HEK293T (cell line): ENCODE data around the gene SLC6A16.

ENCODE experiments used
- CTCF ChIA-PET: fragments of 350-600 bp; formaldehyde crosslinking; extraction: SDS; loops from one replicate; lab custom pipeline; 2021; ENCODE audit warnings: antibody characterized with exemption, inconsistent platforms; lab: Yijun Ruan, JAX
- POLR2A ChIA-PET: fragments of 350-600 bp; formaldehyde crosslinking; extraction: SDS; loops from one replicate; lab custom pipeline; 2020; ENCODE audit warnings: antibody characterized with exemption, inconsistent platforms; lab: Yijun Ruan, JAX
- DNase-seq: peaks from one replicate; pipeline ENCODE4 v3.0.0; 2012; ENCODE audit warnings: mixed read lengths; ENCODE audit errors: extremely low spot score
- ARNT ChIP-seq: fragments of 450-650 bp; IDR thresholded peaks from 2 replicates; pipeline ENCODE4 v1.6.1; 2017; ENCODE audit warnings: mild to moderate bottlenecking
- BHLHE40 ChIP-seq: fragments of 450-650 bp; IDR thresholded peaks from 2 replicates; pipeline ENCODE4 v1.6.1; 2016; ENCODE audit warnings: mild to moderate bottlenecking, moderate library complexity, borderline replicate concordance
- CTBP1 ChIP-seq: fragments of 450-650 bp; IDR thresholded peaks from 2 replicates; pipeline ENCODE4 v1.6.1; 2016; ENCODE audit warnings: borderline replicate concordance
- ELF4 ChIP-seq: fragments of 450-650 bp; IDR thresholded peaks from 2 replicates; pipeline ENCODE4 v1.6.1; 2017; ENCODE audit warnings: antibody characterized with exemption
- FOXA1 ChIP-seq: fragments of 450-650 bp; IDR thresholded peaks from 2 replicates; pipeline ENCODE4 v1.6.1; 2016; ENCODE audit warnings: mild to moderate bottlenecking
- FOXK2 ChIP-seq: fragments of 450-650 bp; IDR thresholded peaks from 2 replicates; pipeline ENCODE4 v1.6.1; 2016; ENCODE audit warnings: mild to moderate bottlenecking
- FOXM1 ChIP-seq: fragments of 450-650 bp; IDR thresholded peaks from 2 replicates; pipeline ENCODE4 v1.6.1; 2017; ENCODE audit warnings: mild to moderate bottlenecking, borderline replicate concordance
- HDGF ChIP-seq: fragments of 450-650 bp; IDR thresholded peaks from 2 replicates; pipeline ENCODE4 v1.6.1; 2017; ENCODE audit warnings: antibody characterized with exemption, borderline replicate concordance
- L3MBTL2 ChIP-seq: fragments of 450-650 bp; conservative IDR thresholded peaks from 2 replicates; pipeline ENCODE4 v1.6.1; 2016; ENCODE audit warnings: mild to moderate bottlenecking
- LEF1 ChIP-seq: fragments of 450-650 bp; IDR thresholded peaks from 2 replicates; pipeline ENCODE4 v1.6.1; 2017; ENCODE audit warnings: mild to moderate bottlenecking, borderline replicate concordance
- NFRKB ChIP-seq: fragments of 450-650 bp; IDR thresholded peaks from 2 replicates; pipeline ENCODE4 v1.6.1; 2016; ENCODE audit warnings: mild to moderate bottlenecking, moderate library complexity
- SP1 ChIP-seq: fragments of 450-650 bp; IDR thresholded peaks from 2 replicates; pipeline ENCODE4 v1.6.1; 2017
- SUZ12 ChIP-seq: fragments of 450-650 bp; IDR thresholded peaks from 2 replicates; pipeline ENCODE4 v1.6.1; 2016; ENCODE audit warnings: mild to moderate bottlenecking
- TARDBP ChIP-seq: fragments of 450-650 bp; IDR thresholded peaks from 2 replicates; pipeline ENCODE4 v1.6.1; 2016
- ZNF384 ChIP-seq: fragments of 450-650 bp; IDR thresholded peaks from 2 replicates; pipeline ENCODE4 v1.6.1; 2016
- TF ChIP-seq, protein P1 (sequence below): fragments of 450-650 bp; IDR thresholded peaks from 2 replicates; pipeline ENCODE4 v1.6.1; 2016

The SLC6A16 gene

DNA sequence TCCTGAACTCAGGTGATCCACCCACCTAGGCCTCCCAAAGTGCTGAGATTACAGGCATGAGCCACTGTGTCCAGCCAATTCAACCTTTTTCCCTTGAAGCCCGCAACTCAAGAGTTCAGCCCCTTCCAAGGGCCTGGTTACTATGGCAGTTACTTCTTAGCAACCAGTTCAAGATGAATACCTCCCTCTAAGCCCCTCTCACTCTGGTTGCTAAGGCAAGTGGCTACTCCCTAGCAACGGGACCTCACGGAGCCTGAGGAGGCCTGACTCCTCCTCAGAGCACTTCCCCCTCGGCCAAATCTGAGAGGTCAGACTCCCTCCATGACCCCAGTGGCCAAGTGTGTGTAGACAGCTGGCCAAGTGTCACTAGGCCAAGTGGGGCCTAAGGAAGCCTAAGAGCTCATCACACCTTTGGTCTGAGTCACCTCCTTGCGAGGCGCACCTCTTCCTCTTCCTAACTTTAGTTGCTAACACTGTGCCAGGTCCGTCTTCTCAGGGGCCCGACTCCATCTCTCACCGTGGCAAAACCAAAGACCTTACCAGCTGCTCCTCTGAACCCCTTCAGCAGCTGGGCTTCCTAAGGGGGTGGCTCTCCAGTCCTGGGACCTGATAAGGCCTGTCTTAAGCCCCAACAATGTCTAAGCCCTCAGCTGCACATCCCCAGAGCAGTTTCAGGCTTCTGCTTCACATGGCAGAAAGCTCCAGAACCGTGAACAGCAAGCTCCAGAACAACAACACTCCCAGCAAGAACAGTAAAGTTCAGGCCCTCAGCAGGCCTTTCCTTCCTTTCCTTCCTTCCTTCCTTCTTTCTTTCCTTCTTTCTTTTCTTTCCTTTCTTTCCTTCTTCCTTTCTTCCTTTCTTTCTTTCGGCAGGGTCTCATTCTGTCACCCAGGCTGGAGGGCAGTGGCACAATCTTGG lies 19.8 kb upstream of the SLC6A16 start:
- DNase-seq: no peak
- TF ChIP-seq SP1: no peak
- CTCF ChIA-PET: no interaction called here
- POLR2A ChIA-PET: no interaction called here

DNA sequence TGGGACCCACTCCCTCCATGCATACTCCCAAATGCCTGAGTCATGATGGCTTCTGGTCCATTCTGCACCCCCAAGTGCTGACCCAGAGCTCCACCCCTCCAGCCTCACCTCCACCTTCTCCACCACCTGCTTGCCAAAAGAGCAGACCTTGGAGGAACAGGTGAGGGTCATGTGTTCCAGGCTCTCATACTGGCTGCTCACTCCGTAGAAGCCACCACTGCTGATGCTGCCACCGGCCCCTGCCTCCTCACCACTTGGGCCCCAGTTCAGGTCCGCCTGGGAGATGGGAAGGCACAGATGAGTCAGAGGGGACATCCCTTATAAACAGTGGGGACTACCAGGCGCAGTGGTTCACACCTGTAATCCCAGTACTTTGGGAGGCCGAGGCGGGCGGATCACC lies 18.1 kb upstream of the SLC6A16 start:
- CTCF ChIA-PET: no interaction called here
- POLR2A ChIA-PET: no interaction called here
- TF ChIP-seq ELF4 (no peak), FOXA1 (no peak), LEF1 (no peak), ZNF384 (no peak), FOXM1 (no peak), SP1 (no peak), SUZ12 (no peak), FOXK2 (no peak), ARNT (no peak), HDGF (no peak), CTBP1 (no peak)
- TF ChIP-seq, protein P1, sequence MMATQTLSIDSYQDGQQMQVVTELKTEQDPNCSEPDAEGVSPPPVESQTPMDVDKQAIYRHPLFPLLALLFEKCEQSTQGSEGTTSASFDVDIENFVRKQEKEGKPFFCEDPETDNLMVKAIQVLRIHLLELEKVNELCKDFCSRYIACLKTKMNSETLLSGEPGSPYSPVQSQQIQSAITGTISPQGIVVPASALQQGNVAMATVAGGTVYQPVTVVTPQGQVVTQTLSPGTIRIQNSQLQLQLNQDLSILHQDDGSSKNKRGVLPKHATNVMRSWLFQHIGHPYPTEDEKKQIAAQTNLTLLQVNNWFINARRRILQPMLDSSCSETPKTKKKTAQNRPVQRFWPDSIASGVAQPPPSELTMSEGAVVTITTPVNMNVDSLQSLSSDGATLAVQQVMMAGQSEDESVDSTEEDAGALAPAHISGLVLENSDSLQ: no peak
- no peak for DNase-seq

DNA sequence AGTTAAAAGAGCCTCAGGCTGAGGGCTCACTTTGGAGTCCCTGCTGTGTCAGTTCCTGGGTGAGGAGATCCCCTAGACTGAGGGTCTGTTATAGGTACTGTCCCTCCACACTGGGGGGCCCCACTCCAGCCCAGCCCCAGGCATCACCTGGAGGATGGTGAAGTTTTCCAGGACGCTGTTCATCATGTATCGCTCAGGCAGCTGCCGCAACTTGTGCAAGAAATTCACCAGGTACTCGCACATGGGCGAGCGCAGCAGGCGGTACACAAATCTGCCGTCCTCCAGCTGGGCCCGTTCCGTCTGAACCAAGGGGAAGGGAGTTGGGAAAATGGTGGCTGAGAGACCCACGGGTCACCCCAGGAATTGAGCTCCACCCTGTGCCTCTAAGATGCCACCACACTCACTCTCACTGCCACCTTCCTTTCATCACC lies 17.3 kb upstream of the SLC6A16 start:
- TF ChIP-seq CTBP1 (no peak), ARNT (no peak), L3MBTL2 (no peak), HDGF (no peak), ZNF384 (no peak), NFRKB (no peak), SP1 (no peak), LEF1 (no peak)
- ChIA-PET CTCF (no interaction called here), POLR2A (no interaction called here)
- DNase-seq: no peak

DNA sequence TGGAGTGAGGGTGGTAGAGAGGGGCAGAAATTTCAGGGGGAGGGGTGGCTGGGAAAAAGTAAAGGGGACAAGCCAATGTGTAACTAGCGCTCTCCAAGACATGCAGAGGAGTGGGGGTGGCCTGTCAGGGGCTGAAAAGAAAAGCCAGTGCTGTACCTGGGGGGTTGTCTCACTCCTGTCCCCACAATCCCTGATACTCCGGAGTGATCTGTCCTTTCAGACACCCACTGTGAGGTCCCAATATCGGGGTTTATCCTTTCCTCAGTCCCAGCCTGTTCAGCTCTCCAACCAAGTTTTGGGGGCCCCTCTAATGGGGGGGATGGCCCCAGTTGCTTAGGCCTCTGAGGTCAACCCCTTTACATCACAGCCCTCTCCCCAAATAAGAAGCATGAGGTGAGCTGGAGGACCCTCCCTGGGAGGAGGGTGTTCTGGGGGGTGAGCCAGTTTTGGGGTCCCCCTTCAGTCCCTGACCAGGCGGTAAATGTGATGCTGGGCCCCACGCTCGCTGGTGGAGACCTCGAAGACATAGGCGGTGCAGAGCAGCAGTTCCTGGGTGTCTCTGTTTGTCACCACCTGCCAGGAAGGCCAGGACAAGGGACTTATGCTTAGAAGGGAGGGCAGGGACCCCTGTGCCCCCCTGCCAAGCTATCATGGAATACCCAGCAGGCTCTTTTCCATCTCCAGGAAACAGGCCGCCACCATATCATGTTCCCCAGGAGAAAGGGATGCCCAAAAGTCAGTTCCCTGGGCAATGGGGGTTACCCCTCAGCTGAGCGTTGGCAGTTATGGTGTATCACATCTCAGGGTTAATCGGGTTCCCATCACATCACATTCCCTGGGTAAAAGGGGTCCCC lies 16.1 kb upstream of the SLC6A16 start:
- no peak for DNase-seq
- POLR2A ChIA-PET: interaction anchor here (1.2 kb wide), 1 partner anchor 13 kb away, joined by 3 read pairs; no protein-coding TSS in a partner anchor
- TF ChIP-seq L3MBTL2: no peak
- TF ChIP-seq, protein P1: no peak
- TF ChIP-seq SUZ12: no peak
- no peak for TF ChIP-seq HDGF
- TF ChIP-seq FOXM1: no peak
- TF ChIP-seq LEF1: no peak
- no peak for TF ChIP-seq CTBP1
- no peak for TF ChIP-seq FOXK2
- no peak for TF ChIP-seq BHLHE40
- no peak for TF ChIP-seq NFRKB
- TF ChIP-seq ELF4: no peak
- no peak for TF ChIP-seq FOXA1
- no peak for TF ChIP-seq SP1
- no peak for TF ChIP-seq ZNF384
- no peak for TF ChIP-seq TARDBP
- CTCF ChIA-PET: no interaction called here

DNA sequence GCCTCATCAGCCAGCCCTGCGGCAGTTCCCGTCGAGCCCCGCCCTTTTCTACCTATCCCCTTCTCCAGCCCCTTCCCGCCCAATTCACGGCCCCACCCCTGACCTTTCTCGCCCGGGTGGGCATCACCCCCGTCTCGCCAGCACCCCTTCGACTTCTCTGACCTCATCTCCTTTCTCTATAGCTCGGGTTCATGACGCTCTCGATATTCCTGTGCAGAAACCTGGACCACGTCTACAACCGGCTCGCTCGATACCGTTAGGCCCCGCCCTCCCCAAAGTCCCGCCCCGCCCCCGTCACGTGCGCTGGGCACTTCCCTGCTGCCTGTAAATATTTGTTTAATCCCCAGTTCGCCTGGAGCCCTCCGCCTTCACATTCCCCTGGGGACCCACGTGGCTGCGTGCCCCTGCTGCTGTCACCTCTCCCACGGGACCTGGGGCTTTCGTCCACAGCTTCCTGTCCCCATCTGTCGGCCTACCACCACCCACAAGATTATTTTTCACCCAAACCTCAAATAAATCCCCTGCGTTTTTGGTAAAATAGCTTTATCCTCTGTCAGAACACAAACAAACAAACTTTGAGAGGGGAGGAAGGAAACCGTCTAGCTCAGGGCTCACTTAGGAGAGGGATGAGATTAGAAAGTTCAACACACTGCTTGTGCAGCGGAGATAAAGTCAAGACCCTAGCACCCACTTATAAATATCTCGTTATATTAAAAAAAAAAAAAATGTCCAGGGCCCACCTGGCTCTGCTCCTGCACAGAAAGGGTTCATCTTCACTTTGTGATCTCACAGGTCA lies 15.3 kb upstream of the SLC6A16 start:
- CTCF ChIA-PET: no interaction called here
- peak; percentile 63 for TF ChIP-seq L3MBTL2
- TF ChIP-seq BHLHE40: no peak
- TF ChIP-seq SP1: no peak
- TF ChIP-seq CTBP1: no peak
- TF ChIP-seq FOXM1: no peak
- peak; percentile 89 for DNase-seq
- POLR2A ChIA-PET: interaction anchor here (1.2 kb wide), 1 partner anchor 13 kb away, joined by 3 read pairs; no protein-coding TSS in a partner anchor
